Measurements from ENCODE around the gene CBX8.

The CBX8 gene

DNA sequence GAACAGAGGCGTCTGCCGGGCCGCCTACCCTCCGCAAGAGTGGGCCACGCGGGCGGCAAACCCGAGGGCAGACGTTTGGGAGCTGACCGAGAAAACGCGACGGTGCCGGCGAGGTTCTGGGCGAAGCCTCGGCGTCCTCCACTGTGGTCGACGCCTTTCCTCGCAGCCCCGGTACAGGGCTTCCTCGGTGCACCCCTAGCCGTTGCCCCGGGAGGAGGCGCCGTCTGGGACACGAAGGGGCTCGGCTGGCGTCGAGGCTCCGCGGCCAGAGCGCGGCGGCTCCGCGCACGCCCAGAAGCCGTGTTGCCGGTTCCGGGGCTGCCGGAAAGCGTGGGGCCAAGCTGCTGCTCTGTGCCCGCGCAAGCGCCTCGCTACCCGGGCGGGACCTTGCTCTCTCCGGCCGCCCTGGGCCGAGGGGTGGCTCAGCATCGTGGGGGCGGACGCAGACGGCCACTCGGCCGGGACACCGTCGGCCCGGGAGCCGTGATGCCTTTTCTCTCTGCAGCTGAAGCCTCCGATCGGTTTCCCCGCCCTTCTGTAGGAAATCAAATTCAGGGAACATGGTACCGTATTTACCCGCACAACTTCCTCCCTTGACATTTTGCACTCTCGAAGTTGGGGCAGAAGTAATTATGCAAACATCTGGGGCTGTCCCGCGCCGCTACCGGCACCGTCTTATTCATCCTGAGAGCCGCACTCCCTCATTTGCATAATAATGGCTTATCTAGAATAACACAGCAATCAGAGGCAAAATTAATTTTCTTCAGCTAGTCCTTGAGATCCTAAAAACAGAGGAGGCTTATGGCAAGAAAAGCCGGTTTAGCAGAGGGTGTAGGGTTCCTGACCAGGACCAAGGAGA, 7.3 kb upstream of the CBX8 start:
- peak; percentile 80 for DNase-seq

DNA sequence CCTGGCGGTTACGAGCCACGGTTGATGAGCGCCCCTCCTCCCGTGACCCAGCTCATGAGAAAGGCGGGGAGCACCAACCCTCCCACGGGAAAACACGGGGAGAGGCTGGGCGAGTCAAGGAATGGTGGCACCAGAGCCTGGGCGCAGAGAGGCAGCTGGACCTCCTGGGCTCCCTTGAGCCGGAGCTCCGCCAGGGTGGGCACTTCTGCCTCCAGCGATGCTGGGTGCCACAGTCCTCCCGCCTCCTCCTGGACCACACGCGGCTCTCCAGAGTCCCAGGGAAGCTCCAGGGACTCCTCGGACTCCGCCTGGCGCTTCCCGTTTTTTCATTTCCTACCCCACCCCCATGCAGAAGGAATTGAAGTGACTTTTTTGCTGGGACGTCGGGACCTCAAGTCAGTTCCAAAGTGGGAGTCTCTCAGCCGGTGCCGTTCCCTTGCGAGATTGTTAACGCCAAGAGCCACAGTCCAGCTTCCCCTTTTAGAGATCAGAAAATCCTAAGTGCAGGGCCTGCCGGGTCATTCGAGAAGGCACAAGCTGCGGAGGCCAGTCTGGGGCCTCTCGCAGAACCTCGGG, 6.6 kb upstream of the CBX8 start:
- DNase-seq, result no peak

DNA sequence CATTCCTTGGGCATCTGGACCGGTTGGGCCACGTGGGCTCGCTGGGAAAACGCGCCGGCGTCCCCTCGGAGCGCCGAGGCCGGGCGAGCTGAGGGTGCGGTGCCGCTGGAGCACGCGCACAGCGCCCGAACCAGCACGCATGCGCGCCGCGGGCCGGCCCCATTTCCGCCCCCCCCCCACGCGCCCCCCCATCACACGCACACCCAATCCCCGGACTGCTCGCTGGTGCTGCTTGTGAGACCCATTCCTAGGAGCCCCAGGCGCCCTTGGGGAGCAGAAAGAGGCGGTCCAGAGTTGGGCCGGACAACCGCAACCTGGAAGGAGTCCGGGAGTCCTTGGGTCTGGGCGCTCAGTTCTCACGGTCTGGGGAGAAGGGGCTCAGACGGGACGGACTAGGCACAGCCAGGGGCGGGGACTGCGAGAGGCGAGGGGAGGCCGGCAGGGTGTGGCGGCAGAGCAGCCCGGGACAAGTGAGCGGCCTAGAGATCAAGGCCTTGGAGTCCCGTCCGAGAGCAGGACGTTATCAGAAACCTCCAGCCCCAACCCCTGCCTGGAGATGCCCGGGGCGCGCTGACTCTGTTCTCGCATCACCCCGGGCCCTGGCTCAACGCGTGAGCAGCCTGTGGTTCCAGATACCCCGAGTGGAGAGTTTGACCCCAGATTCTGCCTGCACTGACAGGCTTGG, 6.0 kb upstream of the CBX8 start:
- no peak for DNase-seq

DNA sequence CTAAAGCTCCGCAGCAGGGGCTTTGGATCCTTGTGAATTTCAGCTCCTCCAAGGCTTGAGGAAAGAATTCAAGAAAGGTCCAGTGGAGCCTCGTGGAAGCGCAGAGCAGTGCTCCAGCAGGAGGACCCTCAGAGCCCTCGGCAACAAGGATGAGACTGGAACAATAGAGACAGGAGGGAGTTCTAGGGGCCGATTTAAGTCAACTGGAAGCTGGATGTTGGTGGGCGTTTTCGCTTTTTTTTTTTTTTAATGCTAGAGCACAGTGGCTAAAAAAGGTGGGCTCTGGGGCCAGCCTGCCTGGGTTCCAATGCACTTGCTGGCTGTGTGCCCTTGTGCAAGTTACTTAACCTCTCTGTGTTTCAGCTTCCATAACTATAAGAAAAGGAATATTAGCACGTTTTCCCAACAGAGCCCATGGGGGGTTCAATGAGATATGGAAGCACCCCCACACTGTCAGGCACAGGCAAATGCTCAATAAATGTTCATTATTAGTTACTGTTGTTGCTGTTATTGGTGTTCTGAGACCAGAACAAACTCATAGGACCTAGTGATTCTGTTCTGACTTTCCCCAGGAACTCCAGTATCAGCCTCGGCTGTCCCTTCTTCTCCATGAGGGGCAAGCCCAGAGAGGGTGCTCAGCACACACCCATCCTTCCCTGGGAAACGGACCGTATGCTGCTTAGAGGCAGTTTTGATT, 5.3 kb upstream of the CBX8 start:
- no peak for DNase-seq

DNA sequence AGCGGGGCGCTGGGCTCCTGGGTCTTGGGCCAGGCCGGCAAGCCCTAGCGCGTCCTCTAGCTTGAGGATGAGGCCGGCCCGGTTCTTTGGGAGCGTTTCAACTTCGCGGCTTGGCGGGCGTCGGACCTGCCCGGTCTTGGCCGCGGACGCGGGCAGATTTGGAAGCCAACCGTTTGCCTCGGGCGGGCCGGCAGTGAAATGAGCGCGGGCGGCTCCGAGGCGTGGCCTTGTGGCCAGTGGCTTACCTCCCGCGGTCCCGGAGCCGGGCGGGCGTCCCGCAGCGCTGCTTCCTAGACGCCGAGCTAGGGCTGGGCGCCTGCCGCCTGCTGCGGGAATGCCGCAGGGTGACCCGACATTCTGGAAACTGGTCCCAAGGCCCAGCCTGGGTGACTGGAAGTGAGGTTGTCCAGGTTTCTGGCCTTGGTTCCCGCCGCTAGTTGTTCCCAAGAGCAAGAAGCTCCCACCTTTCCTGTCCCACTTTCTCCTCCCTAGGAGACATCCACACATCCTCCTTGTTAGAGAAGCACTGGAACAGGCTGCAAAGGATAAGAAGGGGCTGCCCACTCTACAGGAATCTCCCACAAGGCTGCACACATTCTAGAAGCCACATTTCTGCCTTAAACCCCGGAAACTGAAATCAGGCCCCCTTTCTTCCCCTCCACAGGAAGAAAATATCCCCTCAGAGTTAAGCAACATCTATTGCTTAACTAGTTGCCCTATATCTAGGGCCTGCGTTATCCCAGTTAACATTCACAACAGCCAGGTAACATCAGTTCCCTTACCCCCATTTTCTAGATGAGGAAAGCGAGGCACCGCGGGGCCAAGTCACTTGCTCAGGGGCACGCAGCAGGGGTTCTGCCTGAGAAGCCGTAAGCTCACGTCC, 4.5 kb upstream of the CBX8 start:
- no peak for DNase-seq

DNA sequence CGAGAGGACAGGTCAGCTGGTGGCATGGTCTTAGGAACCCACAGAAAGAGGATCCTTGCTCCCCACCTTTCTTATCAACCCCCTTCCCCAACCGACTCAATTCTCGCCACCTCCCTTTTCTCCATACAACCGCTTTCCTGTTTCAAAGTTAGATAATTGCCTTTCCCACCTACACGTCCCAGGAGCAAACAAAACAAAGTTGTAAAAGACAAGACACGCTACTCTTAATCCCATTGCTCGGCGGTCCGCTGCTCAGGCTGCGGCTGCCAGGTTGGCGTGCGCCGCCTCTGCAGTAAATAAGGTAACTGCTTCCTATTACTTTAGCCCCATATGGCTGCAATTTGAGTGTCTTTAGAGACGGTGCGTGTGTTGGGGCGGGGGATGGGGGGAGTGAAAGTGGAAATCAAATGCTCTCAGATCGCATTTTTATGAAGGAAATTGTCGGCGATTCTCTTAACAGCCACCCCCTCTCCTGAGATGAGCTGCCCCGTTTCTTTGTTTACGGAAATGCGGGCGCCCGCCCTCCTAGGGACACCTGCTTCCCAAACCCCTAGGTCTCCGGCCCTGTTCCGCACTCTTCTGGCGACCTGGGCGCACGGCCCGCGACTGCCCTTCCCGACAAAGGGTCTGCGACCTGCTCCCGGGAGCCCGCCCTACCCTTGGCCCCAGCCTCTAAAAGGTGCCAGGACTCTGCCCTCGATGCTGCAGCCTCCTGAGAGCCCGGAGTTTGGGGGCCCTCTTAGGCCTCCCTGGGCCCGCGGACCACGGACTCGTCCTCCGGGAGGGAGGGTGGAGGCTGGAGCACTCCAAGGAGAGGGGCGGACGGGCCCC, 3.7 kb upstream of the CBX8 start:
- no peak for DNase-seq

DNA sequence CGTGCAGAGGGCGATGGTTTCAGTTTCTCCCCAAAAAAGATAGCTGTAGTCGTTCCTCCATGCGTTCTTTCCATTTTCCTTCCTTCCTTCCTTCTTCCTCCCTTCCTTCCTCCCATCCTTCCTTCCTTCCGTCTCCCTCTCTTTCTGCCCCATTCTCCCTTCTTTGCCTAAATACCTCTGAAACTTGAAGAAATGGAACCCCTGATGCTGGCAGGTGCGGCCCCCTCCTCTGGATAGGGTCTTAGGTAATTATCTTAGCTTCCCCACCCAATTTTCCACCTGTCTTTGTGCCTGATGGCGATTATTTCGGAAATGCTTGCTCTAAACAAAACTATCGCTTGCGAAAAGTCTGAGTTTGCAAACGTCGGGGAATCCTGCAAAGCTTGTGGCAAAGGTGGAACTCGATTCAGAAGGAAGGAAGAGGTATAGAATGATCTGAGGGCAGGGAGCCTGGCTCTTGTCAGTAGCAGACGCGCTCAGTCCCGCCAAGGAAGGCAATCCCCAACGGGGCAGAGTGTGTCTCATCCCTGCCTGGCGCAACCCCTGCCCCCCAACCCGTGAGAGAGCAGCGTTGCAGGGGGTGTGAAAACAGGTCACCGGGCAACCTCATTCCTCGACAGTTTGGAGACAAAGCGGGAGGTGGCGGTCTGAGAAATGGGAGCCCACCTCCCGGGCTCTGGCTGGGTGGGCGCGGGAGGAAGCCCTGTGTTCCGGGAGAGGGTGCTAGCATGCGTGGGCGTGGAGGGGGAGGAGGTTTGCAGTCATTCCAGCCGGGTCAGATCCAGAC, 2.9 kb upstream of the CBX8 start:
- DNase-seq, result no peak

DNA sequence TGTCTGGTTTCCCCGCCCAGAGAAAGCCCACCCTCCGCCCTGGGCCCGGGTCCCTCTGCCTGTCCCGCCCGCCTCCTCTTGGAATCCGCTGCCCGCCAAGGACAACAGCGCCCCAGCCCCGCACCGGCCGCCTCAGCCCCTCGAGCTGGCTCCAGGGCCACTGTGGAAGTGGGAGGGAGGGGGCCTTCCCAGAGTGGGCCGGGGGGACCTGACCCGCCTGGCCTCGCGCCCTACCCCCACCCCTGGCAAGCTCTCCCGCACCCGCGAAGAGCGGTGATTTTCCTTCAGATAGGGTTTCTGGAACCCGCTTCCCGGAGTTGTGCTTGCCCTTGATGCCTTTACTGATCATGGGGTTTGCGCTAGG, 2.3 kb upstream of the CBX8 start:
- DNase-seq, result no peak

DNA sequence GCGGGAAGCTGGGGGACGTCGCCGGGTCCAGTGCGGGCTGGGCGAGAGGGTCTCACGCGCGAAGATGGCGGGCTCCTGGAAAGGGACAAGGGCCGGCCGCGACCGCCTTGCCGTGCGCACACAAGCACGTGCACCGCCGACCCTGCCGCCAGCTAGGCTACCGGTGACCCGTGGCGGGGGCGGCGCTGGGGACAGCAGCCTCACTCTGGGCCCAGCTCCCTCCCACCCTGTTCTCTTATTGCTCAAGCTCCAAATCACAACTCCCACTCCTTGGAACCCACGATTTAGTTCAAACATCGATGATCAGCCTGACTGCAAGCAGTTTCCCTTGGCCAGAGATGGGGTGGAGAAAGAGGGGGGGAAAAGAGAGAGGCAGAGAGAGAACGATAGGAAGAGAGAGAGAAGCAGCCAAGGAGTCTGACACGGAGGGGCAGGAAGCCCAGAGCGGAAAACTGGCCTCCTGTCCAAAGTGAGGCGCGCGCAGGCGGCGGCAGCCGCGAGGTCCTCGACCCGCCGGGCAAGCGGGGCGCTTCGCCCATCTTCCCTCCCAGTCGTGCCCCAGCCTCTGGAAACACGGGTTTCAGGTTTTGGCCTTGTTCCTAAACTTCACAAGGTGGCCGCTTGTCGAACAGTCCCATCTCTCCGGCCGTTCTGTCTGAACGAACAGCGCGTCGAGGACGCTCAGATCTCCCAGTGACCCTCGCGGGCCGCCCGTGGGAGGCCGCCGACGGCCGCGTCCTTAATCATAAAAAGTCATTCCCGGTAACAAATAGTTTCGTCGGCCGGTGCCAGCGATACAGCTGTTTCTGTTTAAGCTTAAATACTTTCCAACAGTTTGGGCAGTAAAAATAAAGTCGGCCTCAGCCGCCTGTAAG, 1.7 kb upstream of the CBX8 start:
- no peak for DNase-seq

DNA sequence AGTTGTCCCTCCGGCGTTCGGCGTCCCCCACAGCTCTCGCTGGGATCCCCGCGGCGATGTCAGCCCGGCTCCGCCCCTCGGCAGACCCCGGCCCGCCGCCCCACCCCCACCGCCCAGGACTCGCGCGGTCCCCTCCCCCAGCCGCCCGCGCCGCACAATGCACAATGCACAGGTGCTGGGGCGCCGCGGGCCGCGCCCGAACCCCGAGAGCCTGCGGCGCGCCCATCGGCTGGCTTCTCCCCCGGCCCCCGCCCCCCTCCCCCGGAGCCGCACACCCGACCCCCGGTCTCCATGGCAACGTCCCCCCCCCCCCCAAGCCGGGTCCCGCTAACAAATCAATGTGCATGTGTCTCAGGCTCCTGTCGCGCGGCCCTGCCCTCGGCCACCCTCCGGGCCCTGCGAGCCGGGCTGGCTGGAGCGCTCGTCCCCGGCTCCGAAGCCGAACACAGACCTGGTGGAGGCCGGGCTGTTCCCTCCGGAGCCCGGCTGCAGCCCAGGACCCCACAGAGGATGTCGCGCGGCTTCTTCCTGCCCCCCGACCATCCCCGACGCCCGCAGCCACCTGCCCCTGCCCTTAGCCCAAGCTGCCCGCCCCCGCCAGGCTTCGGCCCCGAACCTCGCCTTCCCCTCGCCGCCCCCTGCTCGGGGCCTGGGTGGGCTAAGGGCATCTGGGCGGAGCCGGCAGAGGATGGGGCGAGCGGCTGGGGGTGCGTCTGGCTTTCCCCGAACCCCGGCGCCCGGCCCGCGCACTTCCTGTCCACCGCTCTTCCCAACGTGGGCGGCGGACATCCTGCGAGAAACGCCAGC, 818 bp upstream of the CBX8 start:
- no peak for DNase-seq

DNA sequence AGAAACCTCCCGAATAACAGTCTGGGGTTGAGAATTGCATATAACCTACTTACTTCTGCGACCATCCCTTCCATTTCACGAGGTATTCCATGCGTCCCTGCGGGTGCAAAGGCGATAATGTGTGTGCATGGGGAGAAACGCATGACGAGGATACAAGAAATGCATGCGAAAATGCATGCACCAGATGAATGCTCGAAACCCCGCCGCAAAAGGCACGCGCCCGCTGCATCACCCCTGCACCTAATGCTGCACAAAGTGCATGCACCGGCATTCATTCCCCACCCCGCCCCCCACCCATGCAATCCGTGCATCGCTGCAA, 474 bp downstream of the CBX8 start:
- no peak for DNase-seq

DNA sequence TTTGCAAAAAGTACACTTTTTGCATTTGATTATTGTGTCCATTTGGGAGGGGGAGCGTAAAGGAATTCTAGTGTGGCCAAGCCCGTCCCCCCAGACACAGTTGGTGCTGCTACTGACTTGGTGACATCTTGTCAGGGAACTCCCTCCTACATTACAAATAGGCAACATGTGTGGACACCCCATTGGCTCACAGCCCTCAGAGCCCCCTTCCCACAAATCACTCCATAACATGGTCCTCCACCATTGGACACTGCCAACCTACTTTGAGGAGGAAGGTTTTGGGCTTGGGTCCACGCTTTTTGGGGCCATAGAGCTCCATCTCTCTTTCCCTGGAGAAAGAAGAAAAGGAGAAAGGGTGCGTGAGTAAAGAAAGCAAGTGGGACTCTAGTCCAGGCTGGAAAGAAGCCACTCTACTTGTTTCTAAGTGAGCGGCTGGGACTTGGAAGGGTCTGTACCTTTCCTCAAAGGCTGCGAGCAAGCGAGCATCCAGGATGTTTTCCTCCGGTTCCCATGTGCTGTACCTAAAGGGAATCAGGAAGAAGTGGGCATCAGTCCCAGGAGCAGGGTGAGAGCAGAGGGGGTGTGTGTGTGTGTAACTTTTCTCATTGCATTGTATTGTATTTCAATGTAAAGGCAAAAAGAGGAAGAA, 958 bp downstream of the CBX8 start:
- no peak for DNase-seq

DNA sequence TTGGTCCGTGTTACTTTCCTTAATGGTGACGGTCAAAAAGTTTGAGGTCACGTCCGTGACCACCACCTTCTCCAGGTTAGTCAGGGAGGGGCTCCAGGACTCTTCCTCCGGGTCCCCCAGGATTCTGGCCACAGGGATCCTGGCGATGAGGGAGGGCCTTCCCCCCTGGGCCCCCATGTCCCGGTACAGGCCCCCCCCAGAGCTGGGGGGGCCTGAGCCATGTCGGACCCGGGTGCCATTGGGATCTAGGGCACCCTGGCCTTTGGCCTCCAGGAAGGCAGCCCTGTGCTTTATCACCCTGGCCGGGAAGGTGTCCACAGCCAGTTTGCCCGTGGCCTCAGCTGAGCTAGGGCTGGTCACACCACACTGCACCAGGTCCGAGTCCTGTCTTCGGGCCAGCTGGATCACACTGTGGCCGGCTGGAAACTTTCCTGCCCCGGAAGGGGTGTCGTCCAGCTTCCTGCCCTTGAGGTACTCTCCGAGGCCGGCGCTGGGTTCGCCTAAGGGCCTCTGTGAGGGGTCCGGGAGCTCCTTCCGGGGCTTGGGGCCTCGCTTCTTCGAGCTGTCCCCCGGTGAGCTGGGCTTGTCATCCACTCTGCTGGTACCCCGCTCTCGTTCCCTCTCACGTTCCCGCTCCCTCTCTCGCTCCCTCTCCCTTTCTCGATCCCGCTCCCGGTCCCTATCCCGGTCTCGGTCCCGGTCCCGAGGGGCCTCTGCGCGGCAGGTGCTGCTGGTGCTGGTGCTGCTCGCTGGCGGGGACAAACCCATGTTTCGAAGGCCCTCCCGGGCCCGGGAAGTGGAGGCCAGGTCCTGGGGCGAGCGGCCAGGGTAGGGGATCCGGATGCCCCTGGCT, 2.0 kb downstream of the CBX8 start:
- DNase-seq, result no peak

DNA sequence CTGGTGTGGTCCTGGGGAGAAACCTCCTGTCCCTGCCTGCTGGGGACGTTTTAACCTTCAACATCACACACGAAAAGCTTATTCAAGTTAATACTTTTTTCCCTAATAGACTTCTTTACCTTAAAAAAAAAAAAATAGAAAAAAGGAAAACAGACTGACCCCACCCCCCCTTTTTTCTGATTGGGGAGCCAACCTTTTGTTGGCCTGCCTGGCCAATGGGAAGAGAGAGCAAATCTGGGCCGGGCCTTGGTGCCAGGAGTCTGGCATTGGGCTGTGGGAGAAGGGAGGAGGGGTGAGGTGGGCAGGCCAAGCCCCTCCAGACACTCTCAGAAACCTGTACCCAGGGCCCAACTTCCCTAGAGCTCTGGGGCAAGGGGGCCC, 3.0 kb downstream of the CBX8 start:
- DNase-seq, result no peak

DNA sequence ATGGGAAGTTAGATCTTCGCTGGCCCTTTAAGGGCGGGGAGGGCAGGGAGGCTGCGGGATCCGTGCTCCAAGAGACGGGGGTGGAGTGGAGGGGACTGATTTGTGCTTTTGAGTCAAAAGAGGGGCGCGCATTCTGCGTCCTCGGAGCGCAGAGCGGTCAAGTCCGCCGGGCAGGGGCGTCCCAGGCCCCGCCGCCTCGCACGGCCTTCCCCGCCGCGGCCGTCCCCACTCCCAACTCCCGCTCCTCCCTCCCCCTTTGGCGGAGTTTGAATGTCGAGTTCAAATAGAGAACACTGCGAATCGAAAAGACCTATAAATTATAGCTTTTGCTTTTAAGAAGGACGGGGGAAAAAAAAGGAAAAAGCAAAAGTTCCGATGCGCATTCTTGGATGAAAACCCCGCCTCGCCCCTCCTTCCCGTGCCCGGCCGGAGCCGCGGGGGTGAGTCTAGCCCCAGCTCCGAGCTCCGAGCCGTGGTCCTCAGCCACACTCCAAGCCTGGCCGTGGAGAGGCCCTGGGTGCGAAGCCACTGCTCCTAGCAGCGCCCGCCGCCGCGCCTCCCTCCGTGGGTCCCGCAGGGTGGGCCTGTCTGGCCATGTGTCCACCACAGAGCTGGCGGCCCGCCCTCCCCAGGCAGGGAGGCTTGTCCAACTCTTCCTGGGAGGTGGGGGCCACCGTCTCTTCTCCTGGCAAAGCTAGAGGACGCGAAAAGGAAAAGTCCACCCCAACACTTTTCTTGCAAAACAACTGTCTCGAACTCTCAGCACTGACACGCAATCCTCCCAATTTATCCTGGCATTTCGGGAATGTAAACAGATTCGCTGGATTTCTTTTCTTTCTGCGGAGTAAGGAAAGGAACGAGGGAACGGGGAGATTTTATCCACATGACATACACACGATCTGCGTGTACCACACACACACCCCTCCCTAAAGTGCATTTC, 3.6 kb downstream of the CBX8 start:
- DNase-seq, result no peak

DNA sequence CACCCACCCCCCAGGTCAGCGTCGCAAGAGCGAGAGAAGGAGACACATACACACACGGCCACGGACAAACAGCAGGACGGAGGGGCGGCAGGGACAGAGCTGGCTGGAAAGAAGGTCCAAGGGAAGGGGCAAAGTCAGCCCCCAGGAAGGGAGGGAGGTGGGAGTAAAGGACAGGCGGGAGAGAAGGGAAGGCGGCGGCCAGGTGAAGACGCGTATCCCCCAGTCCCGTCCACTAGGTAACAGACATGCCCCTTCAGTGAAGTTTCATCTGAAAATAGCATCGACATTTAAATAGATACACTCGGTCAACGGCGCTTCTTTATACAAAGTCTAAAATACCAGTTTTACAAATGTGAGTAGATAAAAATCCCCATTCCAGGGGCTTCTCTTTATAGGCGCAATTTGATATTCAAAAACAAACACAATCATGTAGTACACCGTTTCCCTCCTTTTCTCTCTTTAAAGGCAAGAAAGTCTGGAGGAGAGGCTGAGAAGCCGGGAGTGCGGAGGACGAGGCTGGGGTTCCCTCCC, 4.5 kb downstream of the CBX8 start:
- no peak for DNase-seq

All from activated CD8-positive, alpha-beta memory T cell treated with anti-CD3 and anti-CD28 coated beads, Interleukin-2, amount 50 U/mL, for 48 hours (primary cell).